ENCODE results near the gene TP73. TPM values are rescaled to one million over a fixed set of nuclear protein-coding genes. Genes with fewer than 3 reads are reported as not detected.

The TP73 gene
- total RNA-seq (under 1 TPM in 4 of 5 donors, not detected in 1; 0.12 to 0.21 (median 0.18) TPM), total RNA-seq (0 to 0.61 (median 0.08) reads per million in 29 experiments)
- 0.11 TPM for total RNA-seq (2013)

DNA sequence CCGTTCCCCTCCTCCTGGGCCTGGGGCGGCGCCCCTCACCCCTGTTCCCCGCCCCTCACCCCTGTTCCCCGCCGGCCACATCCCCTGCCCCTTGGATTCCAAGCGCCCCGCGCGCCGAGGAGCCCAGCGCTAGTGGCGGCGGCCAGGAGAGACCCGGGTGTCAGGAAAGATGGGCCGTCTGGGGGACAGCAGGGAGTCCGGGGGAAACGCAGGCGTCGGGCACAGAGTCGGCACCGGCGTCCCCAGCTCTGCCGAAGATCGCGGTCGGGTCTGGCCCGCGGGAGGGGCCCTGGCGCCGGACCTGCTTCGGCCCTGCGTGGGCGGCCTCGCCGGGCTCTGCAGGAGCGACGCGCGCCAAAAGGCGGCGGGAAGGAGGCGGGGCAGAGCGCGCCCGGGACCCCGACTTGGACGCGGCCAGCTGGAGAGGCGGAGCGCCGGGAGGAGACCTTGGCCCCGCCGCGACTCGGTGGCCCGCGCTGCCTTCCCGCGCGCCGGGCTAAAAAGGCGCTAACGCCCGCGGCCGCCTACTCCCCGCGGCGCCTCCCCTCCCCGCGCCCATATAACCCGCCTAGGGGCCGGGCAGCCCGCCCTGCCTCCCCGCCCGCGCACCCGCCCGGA lies at the start of gene TP73:
TP73 (plus strand) TSS at position 587 of the 618 bp plus-strand sequence. CDS start 29,850 bp downstream, outside the sequence.
- ChIA-PET POLR2A (no interaction called here), CTCF (no interaction called here)
- Mint-ChIP-seq H3K9me3 (no peaks in the 10 kb centered on the region), H3K4me3 (peak within 1 kb of the TSS; percentile 31 to 73 (median 50)), H3K36me3 (peaks cover 11% of the 10 kb centered on the region), H3K27me3 (peaks cover 38 to 49% of the 10 kb centered on the region in 2 donors), H3K4me1 (peaks cover 23 to 29% (median 26%) of the 10 kb centered on the region in 3 donors), H3K27ac (no peak within 1 kb of the TSS)
- H3K9me3 ChIP-seq: no peaks in the 10 kb centered on the region
- peak within 1 kb of the TSS in 1 of 2 donors; percentile 15 for H3K4me3 ChIP-seq (ENCODE audit: control insufficient read depth in 1 of 2, extremely low read depth in 1 of 2, low read length in 1 of 2)
- peaks cover 14 to 35% of the 10 kb centered on the region in 2 experiments for H3K4me1 ChIP-seq (ENCODE audit: control insufficient read depth in 1 of 2, extremely low read depth in 1 of 2, insufficient read depth in 2 of 2, low read length in 2 of 2)
- no peak within 1 kb of the TSS for H3K27ac ChIP-seq (ENCODE audit: low read length)
- DNase-seq: peak in 3 of 35 experiments; percentile 11 to 18 (median 14)
- under 1% methylated on average over 73 of the region's 80 CpGs for WGBS (ENCODE audit: insufficient coverage)
- peaks cover 0 to 3% of the 10 kb centered on the region in 2 donors for H3K36me3 ChIP-seq (ENCODE audit: control insufficient read depth in 2 of 2, extremely low read depth in 1 of 2, insufficient read depth in 1 of 2, low read length in 1 of 2)
- ATAC-seq (replicated peaks in 1 of 4): no peak
- H3K27me3 ChIP-seq (replicated peaks in 1 of 2; ENCODE audit: control insufficient read depth in 2 of 2, extremely low read depth in 1 of 2, insufficient read depth in 2 of 2, low read length in 1 of 2): peaks cover 10 to 50% of the 10 kb centered on the region in 2 experiments

DNA sequence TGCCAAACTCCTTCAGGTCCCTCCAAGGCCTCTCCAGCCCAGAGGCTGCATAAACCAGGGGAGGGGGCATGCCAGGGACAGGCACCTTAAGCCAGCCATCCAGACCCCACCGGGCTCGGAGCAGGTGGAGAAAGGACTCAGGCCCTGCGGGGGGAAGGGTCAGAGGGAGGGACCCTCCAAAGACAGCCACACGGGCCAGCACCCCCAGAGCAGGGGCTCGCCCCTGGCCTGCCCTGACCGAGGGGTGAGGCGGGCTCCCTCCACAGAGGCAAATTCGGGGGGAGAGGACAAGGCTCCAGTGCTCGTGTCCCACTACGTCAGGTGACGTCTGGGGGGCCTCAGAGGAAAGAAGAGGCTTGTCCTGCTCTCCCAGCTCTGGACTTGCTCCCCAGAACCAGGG lies 49.2 kb upstream of the TP73 start:
- Mint-ChIP-seq H3K27me3 (peaks cover 0 to 6% of the 10 kb centered on the region in 2 donors), H3K27ac (no peak overlapping the region), H3K9me3 (no peaks in the 10 kb centered on the region), H3K4me3 (no peak overlapping the region), H3K36me3 (no peaks in the 10 kb centered on the region), H3K4me1 (peaks cover 1 to 10% (median 8%) of the 10 kb centered on the region in 3 donors)
- Histone ChIP-seq H3K4me3 (ENCODE audit: control insufficient read depth in 1 of 2, extremely low read depth in 1 of 2, low read length in 1 of 2) (no peak overlapping the region), H3K36me3 (ENCODE audit: control insufficient read depth in 2 of 2, extremely low read depth in 1 of 2, insufficient read depth in 1 of 2, low read length in 1 of 2) (no peaks in the 10 kb centered on the region), H3K9me3 (no peaks in the 10 kb centered on the region), H3K27me3 (replicated peaks in 1 of 2; ENCODE audit: control insufficient read depth in 2 of 2, extremely low read depth in 1 of 2, insufficient read depth in 2 of 2, low read length in 1 of 2) (peaks cover 0 to 69% of the 10 kb centered on the region in 2 experiments), H3K27ac (ENCODE audit: low read length) (no peak overlapping the region), H3K4me1 (ENCODE audit: control insufficient read depth in 1 of 2, extremely low read depth in 1 of 2, insufficient read depth in 2 of 2, low read length in 2 of 2) (peaks cover 10 to 18% of the 10 kb centered on the region in 2 experiments)
- 81% methylated on average over 8 of the region's 11 CpGs for WGBS (ENCODE audit: insufficient coverage)
- ATAC-seq (replicated peaks in 1 of 4): no peak
- DNase-seq: no peak
- POLR2A ChIA-PET: no interaction called here
- CTCF ChIA-PET: no interaction called here

DNA sequence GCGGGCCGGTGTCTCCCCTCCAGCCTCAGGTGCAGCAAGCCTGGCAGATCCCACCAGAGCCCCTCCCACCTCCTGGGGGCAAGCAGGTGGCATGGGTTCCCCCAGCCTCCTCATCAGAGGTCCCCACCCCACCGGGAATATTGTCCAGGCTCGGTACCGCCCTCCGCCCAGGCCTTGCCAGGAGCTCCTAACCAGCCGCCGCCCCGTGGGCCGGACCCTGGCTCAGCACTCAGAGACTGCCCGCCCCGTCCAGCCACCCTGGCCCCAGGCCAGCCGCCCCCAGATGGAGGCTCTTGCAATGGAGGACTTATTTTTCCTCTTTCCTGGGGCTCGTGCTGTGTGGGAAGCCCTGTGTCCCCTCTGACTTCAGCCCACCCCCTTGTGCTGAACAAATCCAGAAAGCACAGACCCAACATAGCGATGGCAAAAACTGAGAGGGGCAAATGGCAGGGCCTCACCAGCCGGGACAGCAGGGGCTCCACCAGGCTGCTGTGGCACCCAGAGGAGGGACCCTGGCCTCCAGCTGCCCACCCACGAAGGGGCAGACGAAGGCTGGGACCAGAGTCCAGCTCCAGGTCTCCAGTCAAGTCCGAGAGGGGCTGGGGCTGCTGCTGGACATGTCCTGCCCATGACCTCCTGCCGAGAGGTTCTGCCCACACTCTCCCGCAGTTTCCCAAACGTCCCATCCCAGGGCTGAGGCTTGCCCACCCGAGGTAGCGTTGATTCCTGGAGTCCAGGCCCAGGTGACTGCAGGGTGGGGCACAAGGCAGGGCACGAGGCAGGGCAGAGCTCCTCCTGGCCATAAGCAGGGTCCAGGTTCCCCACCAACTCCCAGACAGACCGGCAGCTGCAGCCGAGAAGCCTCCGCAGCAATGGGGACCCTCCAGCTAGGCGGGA lies 48.5 kb upstream of the TP73 start:
- H3K27ac Mint-ChIP-seq: no peak overlapping the region
- Histone ChIP-seq H3K27me3 (replicated peaks in 1 of 2; ENCODE audit: control insufficient read depth in 2 of 2, extremely low read depth in 1 of 2, insufficient read depth in 2 of 2, low read length in 1 of 2) (peaks cover 0 to 70% of the 10 kb centered on the region in 2 experiments), H3K27ac (ENCODE audit: low read length) (no peak overlapping the region), H3K36me3 (ENCODE audit: control insufficient read depth in 2 of 2, extremely low read depth in 1 of 2, insufficient read depth in 1 of 2, low read length in 1 of 2) (no peaks in the 10 kb centered on the region), H3K9me3 (no peaks in the 10 kb centered on the region), H3K4me3 (ENCODE audit: control insufficient read depth in 1 of 2, extremely low read depth in 1 of 2, low read length in 1 of 2) (no peak overlapping the region), H3K4me1 (ENCODE audit: control insufficient read depth in 1 of 2, extremely low read depth in 1 of 2, insufficient read depth in 2 of 2, low read length in 2 of 2) (peaks cover 5 to 12% of the 10 kb centered on the region in 2 experiments)
- 87% methylated on average over 26 of the region's 29 CpGs for WGBS (ENCODE audit: insufficient coverage)
- H3K36me3 Mint-ChIP-seq: no peaks in the 10 kb centered on the region
- H3K4me3 Mint-ChIP-seq: no peak overlapping the region
- peaks cover 0 to 12% of the 10 kb centered on the region in 2 donors for H3K27me3 Mint-ChIP-seq
- ChIA-PET POLR2A (no interaction called here), CTCF (no interaction called here)
- no peak for ATAC-seq (replicated peaks in 1 of 4)
- H3K9me3 Mint-ChIP-seq: no peaks in the 10 kb centered on the region
- peaks cover 0 to 6% (median 5%) of the 10 kb centered on the region in 3 donors for H3K4me1 Mint-ChIP-seq
- no peak for DNase-seq

DNA sequence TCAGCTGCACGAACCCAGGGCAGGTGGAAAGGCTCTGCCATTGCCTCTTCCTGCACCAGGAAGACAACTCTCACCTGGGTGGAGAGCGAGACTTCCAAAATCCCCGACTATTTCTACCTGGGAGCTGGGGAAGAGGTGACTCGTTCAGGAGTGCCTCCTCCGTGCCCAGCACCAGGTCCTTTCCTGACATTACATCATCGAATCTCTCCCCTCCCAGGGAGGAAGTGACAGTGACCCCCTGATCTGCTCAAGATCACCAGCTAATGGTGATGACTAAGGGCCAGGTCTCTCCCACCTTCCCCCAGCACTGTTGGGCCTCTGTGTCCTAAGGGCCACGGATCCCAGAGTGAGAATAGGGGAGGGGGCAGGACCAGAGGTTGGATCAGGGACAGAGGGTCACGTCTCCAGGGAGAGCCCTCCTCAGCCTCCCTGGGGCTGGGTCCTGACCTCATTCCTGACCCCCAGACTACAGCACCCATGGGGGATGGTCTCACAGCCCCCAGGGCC lies 47.8 kb upstream of the TP73 start:
- ATAC-seq (replicated peaks in 1 of 4) (no peak), DNase-seq (no peak)
- Histone ChIP-seq H3K4me3 (ENCODE audit: control insufficient read depth in 1 of 2, extremely low read depth in 1 of 2, low read length in 1 of 2) (no peak overlapping the region), H3K4me1 (ENCODE audit: control insufficient read depth in 1 of 2, extremely low read depth in 1 of 2, insufficient read depth in 2 of 2, low read length in 2 of 2) (peaks cover 0 to 5% of the 10 kb centered on the region in 2 experiments), H3K9me3 (no peaks in the 10 kb centered on the region), H3K36me3 (ENCODE audit: control insufficient read depth in 2 of 2, extremely low read depth in 1 of 2, insufficient read depth in 1 of 2, low read length in 1 of 2) (no peaks in the 10 kb centered on the region), H3K27me3 (replicated peaks in 1 of 2; ENCODE audit: control insufficient read depth in 2 of 2, extremely low read depth in 1 of 2, insufficient read depth in 2 of 2, low read length in 1 of 2) (peaks cover 0 to 70% of the 10 kb centered on the region in 2 experiments), H3K27ac (ENCODE audit: low read length) (no peak overlapping the region)
- peaks cover 0 to 15% of the 10 kb centered on the region in 2 donors for H3K27me3 Mint-ChIP-seq
- WGBS (ENCODE audit: insufficient coverage): 100% methylated on average over 1 of the region's 8 CpGs
- H3K4me1 Mint-ChIP-seq: peaks cover 0 to 1% (median 0%) of the 10 kb centered on the region in 3 donors
- ChIA-PET CTCF (no interaction called here), POLR2A (no interaction called here)
- H3K36me3 Mint-ChIP-seq: no peaks in the 10 kb centered on the region
- H3K9me3 Mint-ChIP-seq: no peaks in the 10 kb centered on the region
- no peak overlapping the region for H3K4me3 Mint-ChIP-seq
- H3K27ac Mint-ChIP-seq: no peak overlapping the region

- ChIA-PET POLR2A (no interaction called here), CTCF (no interaction called here)
- ATAC-seq (replicated peaks in 1 of 4) (no peak), DNase-seq (no peak)
- no peak overlapping the region for H3K4me3 ChIP-seq (ENCODE audit: control insufficient read depth in 1 of 2, extremely low read depth in 1 of 2, low read length in 1 of 2)
- H3K27ac ChIP-seq (ENCODE audit: low read length): no peak overlapping the region
- WGBS (ENCODE audit: insufficient coverage): 92% methylated on average over 7 of the region's 7 CpGs
- H3K9me3 Mint-ChIP-seq: no peaks in the 10 kb centered on the region
- no peaks in the 10 kb centered on the region for H3K36me3 ChIP-seq (ENCODE audit: control insufficient read depth in 2 of 2, extremely low read depth in 1 of 2, insufficient read depth in 1 of 2, low read length in 1 of 2)
- H3K27me3 Mint-ChIP-seq: peaks cover 0 to 15% of the 10 kb centered on the region in 2 donors
- H3K4me3 Mint-ChIP-seq: no peak overlapping the region
- no peaks in the 10 kb centered on the region for H3K4me1 Mint-ChIP-seq
- H3K36me3 Mint-ChIP-seq: no peaks in the 10 kb centered on the region
- H3K4me1 ChIP-seq (ENCODE audit: control insufficient read depth in 1 of 2, extremely low read depth in 1 of 2, insufficient read depth in 2 of 2, low read length in 2 of 2): peaks cover 0 to 6% of the 10 kb centered on the region in 2 experiments
- H3K27ac Mint-ChIP-seq: no peak overlapping the region
- H3K27me3 ChIP-seq (replicated peaks in 1 of 2; ENCODE audit: control insufficient read depth in 2 of 2, extremely low read depth in 1 of 2, insufficient read depth in 2 of 2, low read length in 1 of 2): peaks cover 0 to 71% of the 10 kb centered on the region in 2 experiments
- no peaks in the 10 kb centered on the region for H3K9me3 ChIP-seq
These were observed 47.1 kb upstream of the TP73 start for GRCh38 chr1:3604997-3605823.
